K562 (cell line): ENCODE measurements around the gene TLCD1. TPM values are rescaled to one million over a fixed set of nuclear protein-coding genes. Genes with fewer than 3 reads are reported as not detected.

Experiments used
- FOXM1 ChIP-seq, 2 experiments: fragments of 450-650 bp in 1 of 2; sonication (generic) in 1 of 2; formaldehyde crosslinking in 1 of 2; IDR thresholded peaks; 2 replicates each; pipeline versions ENCODE4 v1.6.1 to v1.9.0; 2017 to 2022; ENCODE audit warnings: low read depth in 2 of 2, mild to moderate bottlenecking in 2 of 2, missing genetic modification reagents in 1 of 2, moderate library complexity in 1 of 2
- HDAC2 ChIP-seq: fragments of 450-650 bp; IDR thresholded peaks from 2 replicates; pipeline ENCODE4 v1.6.1; 2016; ENCODE audit warnings: mild to moderate bottlenecking
- MEIS2 ChIP-seq: fragments of 450-650 bp; IDR thresholded peaks from 2 replicates; pipeline ENCODE4 v1.6.1; 2014; ENCODE audit warnings: mild to moderate bottlenecking; ENCODE audit not compliant: partially characterized antibody
- SMAD4 ChIP-seq: fragments of 250-450 bp; sonication (Bioruptor Pico); conservative IDR thresholded peaks from 2 replicates; pipeline ENCODE4 v1.8.0; 2021; ENCODE audit warnings: inconsistent platforms, mild to moderate bottlenecking, moderate library complexity
- TAL1 ChIP-seq: fragments of 450-650 bp; IDR thresholded peaks from 2 replicates; pipeline ENCODE4 v1.6.1; 2016; ENCODE audit warnings: mild to moderate bottlenecking
- TCF3 ChIP-seq: sonication (generic); formaldehyde crosslinking; IDR thresholded peaks from 2 replicates; pipeline ENCODE4 v1.4.0; 2020; ENCODE audit warnings: mild to moderate bottlenecking, missing genetic modification reagents
- ZC3H8 ChIP-seq: fragments of 450-650 bp; IDR thresholded peaks from 2 replicates; pipeline ENCODE4 v1.6.1; 2017
- polyA plus RNA-seq, 8 experiments: library from polyadenylated mRNA; depleted of rRNA in 4 of 8; stranded (reverse) in 5 of 8; unstranded in 3 of 8; fragments of >200 nt; fragmentation: Nextera tagmentation in 2 of 8; fragmentation: Illumina TruSeq in 1 of 8; extraction: Ambion mirVana in 2 of 8; extraction: Trizol in 1 of 8; gene quantifications; 2 replicates each; pipeline versions ENCODE4 v1.2.1 to v1.2.3, GENCODE V29; 2011 to 2014; ENCODE audit warnings: inconsistent platforms in 1 of 8, missing spikeins in 1 of 8
- total RNA-seq, 7 experiments: library from RNA; depleted of rRNA in 6 of 7; stranded (reverse); fragments of >200 nt in 6 of 7; fragmentation: Illumina TruSeq in 2 of 7; extraction: Trizol in 2 of 7; gene quantifications; 2 replicates each; pipeline versions ENCODE4 v1.2.1 to v1.2.3, GENCODE V29; 2011 to 2021; ENCODE audit warnings: low replicate concordance in 1 of 7
- TF ChIP-seq, protein P1 (sequence below), 3 experiments: fragments of 200-800 bp in 1 of 3; fragments of 250-450 bp in 1 of 3; fragments of 450-650 bp in 1 of 3; sonication (Bioruptor Pico) in 1 of 3; sonication (Bioruptor generic) in 1 of 3; formaldehyde crosslinking in 1 of 3; IDR thresholded peaks; 2 replicates each; pipeline versions ENCODE4 v1.6.1 to v1.8.0; 2016 to 2022; ENCODE audit warnings: mild to moderate bottlenecking in 2 of 3, missing genetic modification characterization in 2 of 3, missing compliant biosample characterization in 1 of 3, moderate library complexity in 1 of 3
- TF ChIP-seq, protein P2 (sequence below): sonication (generic); formaldehyde crosslinking; IDR thresholded peaks from 2 replicates; pipeline ENCODE4 v1.8.0; 2022; ENCODE audit warnings: mild to moderate bottlenecking, missing genetic modification reagents
- TF ChIP-seq, protein P3 (sequence below): sonication (generic); formaldehyde crosslinking; IDR thresholded peaks from 2 replicates; pipeline ENCODE4 v1.4.0; 2020; ENCODE audit warnings: mild to moderate bottlenecking, missing genetic modification reagents
- TF ChIP-seq, protein P4 (sequence below): fragments of 450-650 bp; IDR thresholded peaks from 2 replicates; pipeline ENCODE4 v1.6.1; 2014; ENCODE audit warnings: low read depth, mild to moderate bottlenecking, moderate library complexity, borderline replicate concordance
- TF ChIP-seq, protein P5 (sequence below), 2 experiments: fragments of 450-650 bp; conservative IDR thresholded peaks; 2 replicates each; pipeline ENCODE4 v1.6.1; 2017; ENCODE audit warnings: mild to moderate bottlenecking in 2 of 2, moderate library complexity in 2 of 2
- TF ChIP-seq, protein P6 (sequence below): sonication (generic); formaldehyde crosslinking; IDR thresholded peaks from 2 replicates; pipeline ENCODE4 v1.8.0; 2022; ENCODE audit warnings: mild to moderate bottlenecking, missing genetic modification reagents

The TLCD1 gene
- total and polyA plus RNA-seq, 9 of the 15 experiments (the other 6 are each of a cell fraction or from before 2014, with no cell fraction given): 6.8 to 37.7 (median 21.7) TPM

DNA sequence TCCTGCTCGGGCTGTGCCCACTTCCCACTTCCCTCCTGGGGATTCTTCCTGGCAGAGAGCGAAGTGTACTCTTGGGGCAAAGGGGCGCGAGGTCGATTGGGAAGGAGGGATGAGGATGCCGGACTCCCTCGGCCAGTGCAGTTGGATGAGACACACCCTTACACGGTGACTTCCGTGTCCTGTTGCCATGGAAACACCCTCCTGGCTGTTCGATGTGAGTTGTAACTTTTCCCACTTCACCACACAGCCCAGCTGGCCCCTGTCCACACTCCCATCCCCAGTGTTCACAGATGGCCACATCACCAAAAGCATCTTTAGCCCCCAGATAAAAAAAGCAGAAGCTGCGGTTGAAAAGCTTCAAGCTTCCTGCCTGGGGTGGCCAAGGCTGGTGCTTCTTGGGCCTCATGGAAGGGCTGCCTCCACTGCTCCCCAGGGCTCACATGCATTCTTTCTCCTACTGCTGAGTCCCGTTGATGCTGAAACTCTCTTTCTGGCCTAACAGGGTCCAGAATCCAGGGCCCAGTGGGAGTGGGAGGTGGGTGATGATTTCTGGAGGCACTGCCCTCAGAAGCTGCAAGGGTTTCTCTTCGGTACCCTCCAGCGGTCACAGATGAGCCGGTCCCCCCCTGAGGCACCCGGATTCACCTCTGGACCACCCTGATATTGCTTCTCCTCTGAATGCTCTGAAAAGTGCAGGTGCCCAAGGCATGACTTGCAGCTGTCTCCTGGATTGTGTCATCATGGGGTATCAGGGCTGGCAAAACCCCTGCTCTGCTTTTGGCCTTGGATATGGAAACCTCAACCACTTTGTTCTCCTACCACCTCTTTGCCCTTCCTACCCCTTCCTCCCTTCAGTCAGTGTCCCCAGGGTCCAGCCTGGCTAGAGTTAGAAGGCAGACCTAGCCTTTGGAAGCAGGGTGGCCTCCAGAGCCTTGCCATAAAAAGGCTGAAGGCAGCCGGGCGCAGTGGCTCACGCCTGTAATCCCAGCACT, 15.6 kb upstream of the TLCD1 start (continued):
- TF ChIP-seq, protein P1, sequence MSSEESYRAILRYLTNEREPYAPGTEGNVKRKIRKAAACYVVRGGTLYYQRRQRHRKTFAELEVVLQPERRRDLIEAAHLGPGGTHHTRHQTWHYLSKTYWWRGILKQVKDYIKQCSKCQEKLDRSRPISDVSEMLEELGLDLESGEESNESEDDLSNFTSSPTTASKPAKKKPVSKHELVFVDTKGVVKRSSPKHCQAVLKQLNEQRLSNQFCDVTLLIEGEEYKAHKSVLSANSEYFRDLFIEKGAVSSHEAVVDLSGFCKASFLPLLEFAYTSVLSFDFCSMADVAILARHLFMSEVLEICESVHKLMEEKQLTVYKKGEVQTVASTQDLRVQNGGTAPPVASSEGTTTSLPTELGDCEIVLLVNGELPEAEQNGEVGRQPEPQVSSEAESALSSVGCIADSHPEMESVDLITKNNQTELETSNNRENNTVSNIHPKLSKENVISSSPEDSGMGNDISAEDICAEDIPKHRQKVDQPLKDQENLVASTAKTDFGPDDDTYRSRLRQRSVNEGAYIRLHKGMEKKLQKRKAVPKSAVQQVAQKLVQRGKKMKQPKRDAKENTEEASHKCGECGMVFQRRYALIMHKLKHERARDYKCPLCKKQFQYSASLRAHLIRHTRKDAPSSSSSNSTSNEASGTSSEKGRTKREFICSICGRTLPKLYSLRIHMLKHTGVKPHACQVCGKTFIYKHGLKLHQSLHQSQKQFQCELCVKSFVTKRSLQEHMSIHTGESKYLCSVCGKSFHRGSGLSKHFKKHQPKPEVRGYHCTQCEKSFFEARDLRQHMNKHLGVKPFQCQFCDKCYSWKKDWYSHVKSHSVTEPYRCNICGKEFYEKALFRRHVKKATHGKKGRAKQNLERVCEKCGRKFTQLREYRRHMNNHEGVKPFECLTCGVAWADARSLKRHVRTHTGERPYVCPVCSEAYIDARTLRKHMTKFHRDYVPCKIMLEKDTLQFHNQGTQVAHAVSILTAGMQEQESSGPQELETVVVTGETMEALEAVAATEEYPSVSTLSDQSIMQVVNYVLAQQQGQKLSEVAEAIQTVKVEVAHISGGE (CRISPR knock-in tag; IDR thresholded peaks at IDR 0.05): 0 out of 6 replicates have a peak, but pooled peaks of 1 of the 3 experiments have one; percentile 58
- TF ChIP-seq MEIS2 (no peak), FOXM1 (IDR thresholded peaks at IDR 0.05; ENCODE audit: low read depth) (no peak), FOXM1 (CRISPR knock-in tag; IDR thresholded peaks at IDR 0.05; ENCODE audit: low read depth) (0 out of 2 replicates have a peak, but pooled peaks have one; percentile 23), SMAD4 (CRISPR knock-in tag) (peak; percentile 64; the same call in 1 of the 2 replicates), TAL1 (peak; percentile 60), HDAC2 (peak; percentile 66), TCF3 (CRISPR knock-in tag) (peak; percentile 85), ZC3H8 (no peak)
- TF ChIP-seq, protein P2, sequence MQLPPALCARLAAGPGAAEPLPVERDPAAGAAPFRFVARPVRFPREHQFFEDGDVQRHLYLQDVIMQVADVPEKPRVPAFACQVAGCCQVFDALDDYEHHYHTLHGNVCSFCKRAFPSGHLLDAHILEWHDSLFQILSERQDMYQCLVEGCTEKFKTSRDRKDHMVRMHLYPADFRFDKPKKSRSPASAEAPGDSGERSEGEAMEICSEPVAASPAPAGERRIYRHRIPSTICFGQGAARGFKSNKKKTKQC (CRISPR knock-in tag): 0 out of 2 replicates have a peak, but pooled peaks have one; percentile 22
- TF ChIP-seq, protein P3, sequence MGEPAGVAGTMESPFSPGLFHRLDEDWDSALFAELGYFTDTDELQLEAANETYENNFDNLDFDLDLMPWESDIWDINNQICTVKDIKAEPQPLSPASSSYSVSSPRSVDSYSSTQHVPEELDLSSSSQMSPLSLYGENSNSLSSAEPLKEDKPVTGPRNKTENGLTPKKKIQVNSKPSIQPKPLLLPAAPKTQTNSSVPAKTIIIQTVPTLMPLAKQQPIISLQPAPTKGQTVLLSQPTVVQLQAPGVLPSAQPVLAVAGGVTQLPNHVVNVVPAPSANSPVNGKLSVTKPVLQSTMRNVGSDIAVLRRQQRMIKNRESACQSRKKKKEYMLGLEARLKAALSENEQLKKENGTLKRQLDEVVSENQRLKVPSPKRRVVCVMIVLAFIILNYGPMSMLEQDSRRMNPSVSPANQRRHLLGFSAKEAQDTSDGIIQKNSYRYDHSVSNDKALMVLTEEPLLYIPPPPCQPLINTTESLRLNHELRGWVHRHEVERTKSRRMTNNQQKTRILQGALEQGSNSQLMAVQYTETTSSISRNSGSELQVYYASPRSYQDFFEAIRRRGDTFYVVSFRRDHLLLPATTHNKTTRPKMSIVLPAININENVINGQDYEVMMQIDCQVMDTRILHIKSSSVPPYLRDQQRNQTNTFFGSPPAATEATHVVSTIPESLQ: no peak
- TF ChIP-seq, protein P4, sequence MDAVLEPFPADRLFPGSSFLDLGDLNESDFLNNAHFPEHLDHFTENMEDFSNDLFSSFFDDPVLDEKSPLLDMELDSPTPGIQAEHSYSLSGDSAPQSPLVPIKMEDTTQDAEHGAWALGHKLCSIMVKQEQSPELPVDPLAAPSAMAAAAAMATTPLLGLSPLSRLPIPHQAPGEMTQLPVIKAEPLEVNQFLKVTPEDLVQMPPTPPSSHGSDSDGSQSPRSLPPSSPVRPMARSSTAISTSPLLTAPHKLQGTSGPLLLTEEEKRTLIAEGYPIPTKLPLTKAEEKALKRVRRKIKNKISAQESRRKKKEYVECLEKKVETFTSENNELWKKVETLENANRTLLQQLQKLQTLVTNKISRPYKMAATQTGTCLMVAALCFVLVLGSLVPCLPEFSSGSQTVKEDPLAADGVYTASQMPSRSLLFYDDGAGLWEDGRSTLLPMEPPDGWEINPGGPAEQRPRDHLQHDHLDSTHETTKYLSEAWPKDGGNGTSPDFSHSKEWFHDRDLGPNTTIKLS: peak; percentile 39; the same call in 1 of the 2 replicates
- TF ChIP-seq, protein P5, sequence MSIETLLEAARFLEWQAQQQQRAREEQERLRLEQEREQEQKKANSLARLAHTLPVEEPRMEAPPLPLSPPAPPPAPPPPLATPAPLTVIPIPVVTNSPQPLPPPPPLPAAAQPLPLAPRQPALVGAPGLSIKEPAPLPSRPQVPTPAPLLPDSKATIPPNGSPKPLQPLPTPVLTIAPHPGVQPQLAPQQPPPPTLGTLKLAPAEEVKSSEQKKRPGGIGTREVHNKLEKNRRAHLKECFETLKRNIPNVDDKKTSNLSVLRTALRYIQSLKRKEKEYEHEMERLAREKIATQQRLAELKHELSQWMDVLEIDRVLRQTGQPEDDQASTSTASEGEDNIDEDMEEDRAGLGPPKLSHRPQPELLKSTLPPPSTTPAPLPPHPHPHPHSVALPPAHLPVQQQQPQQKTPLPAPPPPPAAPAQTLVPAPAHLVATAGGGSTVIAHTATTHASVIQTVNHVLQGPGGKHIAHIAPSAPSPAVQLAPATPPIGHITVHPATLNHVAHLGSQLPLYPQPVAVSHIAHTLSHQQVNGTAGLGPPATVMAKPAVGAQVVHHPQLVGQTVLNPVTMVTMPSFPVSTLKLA (conservative IDR thresholded peaks at IDR 0.05): 0 out of 4 replicates have a peak, but pooled peaks of 1 of the 2 experiments have one; percentile 29
- TF ChIP-seq, protein P6, sequence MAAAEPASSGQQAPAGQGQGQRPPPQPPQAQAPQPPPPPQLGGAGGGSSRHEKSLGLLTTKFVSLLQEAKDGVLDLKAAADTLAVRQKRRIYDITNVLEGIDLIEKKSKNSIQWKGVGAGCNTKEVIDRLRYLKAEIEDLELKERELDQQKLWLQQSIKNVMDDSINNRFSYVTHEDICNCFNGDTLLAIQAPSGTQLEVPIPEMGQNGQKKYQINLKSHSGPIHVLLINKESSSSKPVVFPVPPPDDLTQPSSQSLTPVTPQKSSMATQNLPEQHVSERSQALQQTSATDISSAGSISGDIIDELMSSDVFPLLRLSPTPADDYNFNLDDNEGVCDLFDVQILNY (CRISPR knock-in tag): peak; percentile 54; the same call in 1 of the 2 replicates
